ENCODE measurements around the gene GLRA1.

- TF ChIP-seq EZH2phosphoT487 (IDR thresholded peaks at IDR 0.05; ENCODE audit: insufficient read depth, low read depth) (no peak), EZH2 (IDR thresholded peaks at IDR 0.05; ENCODE audit: insufficient read depth, poor library complexity, severe bottlenecking) (no peak)
Measured at GRCh38 chr5:151909628-151910027, 15.0 kb downstream of the GLRA1 start.

All from GM23248 (cell line).